Neural cell (in vitro differentiated cells): ENCODE results near the gene AMPH. TPM values are rescaled to one million over a fixed set of nuclear protein-coding genes. Genes with fewer than 3 reads are reported as not detected.
"Not testable (repeated sequence)": the region's sequence is repeated elsewhere in the genome, so short reads cannot be mapped to it uniquely, and the experiment has no call there.

Source experiments
- H2AFZ ChIP-seq: fragments of 200-600, 300-800 bp; sonication (generic), shearing (Covaris generic); 2 replicates; pipeline ENCODE4 v1.6.0; 2014; ENCODE audit warnings: low read depth, mild to moderate bottlenecking, antibody characterized with exemption, low read length, moderate library complexity
- H3F3A ChIP-seq: fragments of 200-600 bp; shearing (Covaris generic); 2 replicates; pipeline ENCODE4 v1.6.1; 2016; ENCODE audit warnings: mild to moderate bottlenecking, moderate library complexity, mixed read lengths, antibody characterized with exemption, low read length; ENCODE audit not compliant: insufficient read depth, poor library complexity, severe bottlenecking
- H3K27ac ChIP-seq: fragments of 200-600, 300-800 bp; sonication (generic), shearing (Covaris generic); 2 replicates; pipeline ENCODE4 v1.5.1; 2014; ENCODE audit warnings: mild to moderate bottlenecking, low read length, moderate library complexity
- H3K27me3 ChIP-seq: fragments of 300-800, 200-600 bp; sonication (generic), shearing (Covaris generic); 2 replicates; pipeline ENCODE4 v1.6.0; 2014; ENCODE audit warnings: mild to moderate bottlenecking, low read depth, low read length, moderate library complexity; ENCODE audit not compliant: insufficient read depth
- H3K36me3 ChIP-seq: fragments of 300-800, 200-600 bp; sonication (generic), shearing (Covaris generic); 2 replicates; pipeline ENCODE4 v1.5.1; 2014; ENCODE audit warnings: mild to moderate bottlenecking, antibody characterized with exemption, low read length, moderate library complexity; ENCODE audit not compliant: insufficient read depth
- H3K4me2 ChIP-seq: fragments of 300-800, 200-600 bp; sonication (generic), shearing (Covaris generic); 2 replicates; pipeline ENCODE4 v1.6.0; 2014; ENCODE audit warnings: mild to moderate bottlenecking, low read length
- H3K4me3 ChIP-seq: fragments of 300-800, 200-600 bp; sonication (generic), shearing (Covaris generic); 2 replicates; pipeline ENCODE4 v1.5.1; 2014; ENCODE audit warnings: mild to moderate bottlenecking, low read length, moderate library complexity
- H3K79me2 ChIP-seq: fragments of 200-600 bp; shearing (Covaris generic); replicated peaks from 2 replicates; pipeline ENCODE4 v1.6.0; 2014; ENCODE audit warnings: mild to moderate bottlenecking, low read length, moderate library complexity; ENCODE audit not compliant: insufficient read depth
- H3K9ac ChIP-seq: fragments of 300-800, 200-600 bp; sonication (generic), shearing (Covaris generic); 2 replicates; pipeline ENCODE4 v1.6.1; 2016; ENCODE audit warnings: mild to moderate bottlenecking, low read length, mixed read lengths
- H3K9me2 ChIP-seq: fragments of 200-600 bp; shearing (Covaris generic); 2 replicates; pipeline ENCODE4 v1.6.1; 2016; ENCODE audit warnings: mild to moderate bottlenecking, low read length, mixed read lengths; ENCODE audit not compliant: insufficient read depth
- H3K9me3 ChIP-seq: fragments of 200-600, 300-800 bp; sonication (generic), shearing (Covaris generic); 2 replicates; pipeline ENCODE4 v1.6.1; 2016; ENCODE audit warnings: mild to moderate bottlenecking, mixed run types, low read length, moderate library complexity, mixed read lengths
- H4K20me1 ChIP-seq: fragments of 200-600 bp; shearing (Covaris generic); 2 replicates; pipeline ENCODE4 v1.6.1; 2016; ENCODE audit warnings: mild to moderate bottlenecking, mixed run types; ENCODE audit not compliant: insufficient read depth
- EP300 ChIP-seq: fragments of 450-650 bp; conservative IDR thresholded peaks from 2 replicates; pipeline ENCODE4 v1.6.1; 2014; ENCODE audit warnings: antibody characterized with exemption, mild to moderate bottlenecking, moderate library complexity; ENCODE audit not compliant: poor library complexity, severe bottlenecking
- EZH2 ChIP-seq: fragments of 200-600, 300-800 bp; shearing (Covaris generic), sonication (generic); IDR thresholded peaks from 2 replicates; pipeline ENCODE4 v1.6.1; 2014; ENCODE audit warnings: antibody characterized with exemption, low read length, borderline replicate concordance, mild to moderate bottlenecking; ENCODE audit not compliant: insufficient read depth, poor library complexity, severe bottlenecking
- MXI1 ChIP-seq: fragments of 450-650 bp; conservative IDR thresholded peaks from 2 replicates; pipeline ENCODE4 v1.6.1; 2014; ENCODE audit warnings: antibody characterized with exemption, mild to moderate bottlenecking; ENCODE audit not compliant: poor library complexity, severe bottlenecking
- POLR2AphosphoS5 ChIP-seq: IDR thresholded peaks from 2 replicates; pipeline ENCODE4 v1.6.1; 2012
- RAD21 ChIP-seq: fragments of 450-650 bp; conservative IDR thresholded peaks from 2 replicates; pipeline ENCODE4 v1.6.1; 2014; ENCODE audit warnings: antibody characterized with exemption, mild to moderate bottlenecking, moderate library complexity
- SMC3 ChIP-seq: fragments of 450-650 bp; conservative IDR thresholded peaks from 2 replicates; pipeline ENCODE4 v1.6.1; 2014; ENCODE audit warnings: antibody characterized with exemption, mild to moderate bottlenecking, moderate library complexity; ENCODE audit not compliant: poor library complexity
- TAF1 ChIP-seq: IDR thresholded peaks from 2 replicates; pipeline ENCODE4 v1.6.1; 2012; ENCODE audit warnings: low read depth
- polyA plus RNA-seq: library from polyadenylated mRNA; depleted of rRNA; stranded (reverse); fragments of >200 nt; gene quantifications from 2 replicates; pipeline ENCODE4 v1.2.3, GENCODE V29; 2014
- TF ChIP-seq, protein P1 (sequence below): IDR thresholded peaks from 2 replicates; pipeline ENCODE4 v1.6.1; 2012; ENCODE audit warnings: borderline replicate concordance
- TF ChIP-seq, protein P2 (sequence below): fragments of 450-650 bp; IDR thresholded peaks from 2 replicates; pipeline ENCODE4 v1.5.1; 2014; ENCODE audit warnings: antibody characterized with exemption, mild to moderate bottlenecking, moderate library complexity; ENCODE audit not compliant: poor library complexity, severe bottlenecking

Gene AMPH
- polyA plus RNA-seq, 1 donor from 2014 or later: 33.7 TPM

DNA sequence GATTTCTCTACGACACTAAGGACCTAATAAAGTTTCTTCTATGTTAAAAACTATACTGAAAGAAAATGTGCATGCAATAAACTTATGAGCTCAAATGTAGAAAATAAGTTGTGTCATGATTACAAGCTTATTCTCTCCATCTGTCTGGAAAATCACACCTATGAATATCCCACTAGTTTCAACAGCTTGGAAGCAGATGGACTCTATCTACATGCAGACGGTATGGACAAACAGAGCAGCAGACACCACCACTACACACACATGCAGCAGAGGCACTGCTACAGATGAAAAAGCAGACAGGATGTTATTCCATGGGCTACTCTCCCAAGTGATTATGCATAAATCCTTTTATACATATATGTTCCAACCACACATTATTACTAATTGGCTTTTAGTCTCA, 234.3 kb downstream of the AMPH start:
- no peaks in the 10 kb centered on the region for H3K36me3 ChIP-seq
- H3K27ac ChIP-seq: no peak overlapping the region
- no peak overlapping the region for H3K4me3 ChIP-seq
- no peaks in the 10 kb centered on the region for H3K79me2 ChIP-seq
- H2AFZ ChIP-seq: no peak overlapping the region
- no peaks in the 10 kb centered on the region for H3K9me2 ChIP-seq
- no peak overlapping the region for H3K4me2 ChIP-seq
- H3F3A ChIP-seq: no peaks in the 10 kb centered on the region
- H3K27me3 ChIP-seq: no peaks in the 10 kb centered on the region
- TF ChIP-seq TAF1: no peak
- no peak for TF ChIP-seq RAD21
- H3K9ac ChIP-seq: no peak overlapping the region
- no peaks in the 10 kb centered on the region for H4K20me1 ChIP-seq
- H3K9me3 ChIP-seq: no peaks in the 10 kb centered on the region

DNA sequence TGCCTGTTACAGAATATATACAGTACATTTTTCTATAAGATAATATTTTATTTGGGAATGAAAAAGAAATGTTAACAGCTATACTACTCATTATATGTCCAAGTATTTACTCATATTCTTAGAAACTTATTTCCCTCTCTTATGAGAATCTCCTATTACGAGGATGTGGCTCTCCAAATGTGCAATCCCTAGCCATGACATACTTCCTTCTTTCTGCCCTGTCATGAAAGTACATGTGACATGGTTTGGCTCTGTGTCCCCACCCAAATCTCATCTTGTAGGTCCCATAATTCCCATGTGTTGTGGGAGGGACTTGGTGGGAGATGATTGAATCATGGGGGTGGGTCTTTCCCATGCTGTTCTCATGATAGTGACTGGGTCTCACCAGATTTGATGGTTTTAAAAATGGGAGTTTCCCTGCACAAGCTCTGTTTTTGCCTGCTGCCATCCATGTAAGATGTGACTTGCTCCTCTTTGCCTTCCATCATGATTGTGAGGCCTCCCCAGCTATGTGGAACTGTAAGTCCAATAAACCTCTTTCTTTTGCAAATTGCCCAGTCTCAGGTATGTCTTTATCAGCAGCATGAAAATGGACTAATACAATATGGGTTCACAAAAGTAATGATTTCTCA, 235.1 kb downstream of the AMPH start:
- H3K4me3 ChIP-seq, H3K9ac ChIP-seq, H3K4me2 ChIP-seq, H3K9me3 ChIP-seq, H3K36me3 ChIP-seq, H3K27me3 ChIP-seq, H2AFZ ChIP-seq, H3K79me2 ChIP-seq, H3K9me2 ChIP-seq, H4K20me1 ChIP-seq, H3F3A ChIP-seq, H3K27ac ChIP-seq: not testable (repeated sequence)

DNA sequence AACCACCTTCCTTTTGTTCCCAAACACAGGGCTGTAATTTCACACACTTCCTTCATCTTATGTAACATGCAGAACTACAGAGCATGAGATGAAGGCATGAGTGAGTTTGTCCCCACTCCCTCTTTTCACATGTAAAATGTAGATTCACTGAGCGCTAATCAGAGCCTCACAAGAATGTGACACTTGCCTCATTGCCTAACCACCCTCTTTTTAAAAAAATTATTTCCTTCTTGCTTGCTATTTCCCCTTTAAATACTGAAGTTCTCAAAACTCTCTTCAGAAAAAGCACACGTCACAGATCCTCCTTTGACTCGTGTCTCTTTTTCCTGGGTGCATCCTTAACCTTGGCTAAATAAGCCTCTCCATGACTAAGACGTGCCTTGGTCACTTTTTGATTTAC, 236.5 kb downstream of the AMPH start:
- no peak overlapping the region for H3K4me3 ChIP-seq
- H3K27me3 ChIP-seq: no peaks in the 10 kb centered on the region
- H3K79me2 ChIP-seq: no peaks in the 10 kb centered on the region
- no peaks in the 10 kb centered on the region for H3K9me2 ChIP-seq
- H3F3A ChIP-seq: no peaks in the 10 kb centered on the region
- H3K9ac ChIP-seq: no peak overlapping the region
- no peaks in the 10 kb centered on the region for H3K9me3 ChIP-seq
- H3K27ac ChIP-seq: no peak overlapping the region
- no peak overlapping the region for H3K4me2 ChIP-seq
- no peaks in the 10 kb centered on the region for H3K36me3 ChIP-seq
- no peak overlapping the region for H2AFZ ChIP-seq
- no peak for TF ChIP-seq EZH2
- TF ChIP-seq RAD21: no peak
- TF ChIP-seq TAF1: no peak
- TF ChIP-seq MXI1: no peak
- TF ChIP-seq, protein P1, sequence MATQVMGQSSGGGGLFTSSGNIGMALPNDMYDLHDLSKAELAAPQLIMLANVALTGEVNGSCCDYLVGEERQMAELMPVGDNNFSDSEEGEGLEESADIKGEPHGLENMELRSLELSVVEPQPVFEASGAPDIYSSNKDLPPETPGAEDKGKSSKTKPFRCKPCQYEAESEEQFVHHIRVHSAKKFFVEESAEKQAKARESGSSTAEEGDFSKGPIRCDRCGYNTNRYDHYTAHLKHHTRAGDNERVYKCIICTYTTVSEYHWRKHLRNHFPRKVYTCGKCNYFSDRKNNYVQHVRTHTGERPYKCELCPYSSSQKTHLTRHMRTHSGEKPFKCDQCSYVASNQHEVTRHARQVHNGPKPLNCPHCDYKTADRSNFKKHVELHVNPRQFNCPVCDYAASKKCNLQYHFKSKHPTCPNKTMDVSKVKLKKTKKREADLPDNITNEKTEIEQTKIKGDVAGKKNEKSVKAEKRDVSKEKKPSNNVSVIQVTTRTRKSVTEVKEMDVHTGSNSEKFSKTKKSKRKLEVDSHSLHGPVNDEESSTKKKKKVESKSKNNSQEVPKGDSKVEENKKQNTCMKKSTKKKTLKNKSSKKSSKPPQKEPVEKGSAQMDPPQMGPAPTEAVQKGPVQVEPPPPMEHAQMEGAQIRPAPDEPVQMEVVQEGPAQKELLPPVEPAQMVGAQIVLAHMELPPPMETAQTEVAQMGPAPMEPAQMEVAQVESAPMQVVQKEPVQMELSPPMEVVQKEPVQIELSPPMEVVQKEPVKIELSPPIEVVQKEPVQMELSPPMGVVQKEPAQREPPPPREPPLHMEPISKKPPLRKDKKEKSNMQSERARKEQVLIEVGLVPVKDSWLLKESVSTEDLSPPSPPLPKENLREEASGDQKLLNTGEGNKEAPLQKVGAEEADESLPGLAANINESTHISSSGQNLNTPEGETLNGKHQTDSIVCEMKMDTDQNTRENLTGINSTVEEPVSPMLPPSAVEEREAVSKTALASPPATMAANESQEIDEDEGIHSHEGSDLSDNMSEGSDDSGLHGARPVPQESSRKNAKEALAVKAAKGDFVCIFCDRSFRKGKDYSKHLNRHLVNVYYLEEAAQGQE: no peak
- TF ChIP-seq, protein P2, sequence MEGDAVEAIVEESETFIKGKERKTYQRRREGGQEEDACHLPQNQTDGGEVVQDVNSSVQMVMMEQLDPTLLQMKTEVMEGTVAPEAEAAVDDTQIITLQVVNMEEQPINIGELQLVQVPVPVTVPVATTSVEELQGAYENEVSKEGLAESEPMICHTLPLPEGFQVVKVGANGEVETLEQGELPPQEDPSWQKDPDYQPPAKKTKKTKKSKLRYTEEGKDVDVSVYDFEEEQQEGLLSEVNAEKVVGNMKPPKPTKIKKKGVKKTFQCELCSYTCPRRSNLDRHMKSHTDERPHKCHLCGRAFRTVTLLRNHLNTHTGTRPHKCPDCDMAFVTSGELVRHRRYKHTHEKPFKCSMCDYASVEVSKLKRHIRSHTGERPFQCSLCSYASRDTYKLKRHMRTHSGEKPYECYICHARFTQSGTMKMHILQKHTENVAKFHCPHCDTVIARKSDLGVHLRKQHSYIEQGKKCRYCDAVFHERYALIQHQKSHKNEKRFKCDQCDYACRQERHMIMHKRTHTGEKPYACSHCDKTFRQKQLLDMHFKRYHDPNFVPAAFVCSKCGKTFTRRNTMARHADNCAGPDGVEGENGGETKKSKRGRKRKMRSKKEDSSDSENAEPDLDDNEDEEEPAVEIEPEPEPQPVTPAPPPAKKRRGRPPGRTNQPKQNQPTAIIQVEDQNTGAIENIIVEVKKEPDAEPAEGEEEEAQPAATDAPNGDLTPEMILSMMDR: no peak
- TF ChIP-seq EP300: no peak
- no peak for TF ChIP-seq SMC3
- no peak for TF ChIP-seq POLR2AphosphoS5
- no peaks in the 10 kb centered on the region for H4K20me1 ChIP-seq
